HCT116 (cell line): ENCODE results near the gene WDR4. TPM values are rescaled to one million over a fixed set of nuclear protein-coding genes. Genes with fewer than 3 reads are reported as not detected.
A peak's percentile ranks its signal among the peaks of the same experiment; 100 is the strongest.

Experiments used
- ATAC-seq: fragments of 200-7000 bp; cut with Tn5 transposase; 2 replicates; pipeline ENCODE4 v1.9.1; 2020; ENCODE audit warnings: mild to moderate bottlenecking, moderate library complexity
- BruUV-seq: library from RNA; stranded (reverse); fragments of 400-500 nt; replicated peaks from 2 replicates; lab custom pipeline; 2021; lab: Mats Ljungman, UMichigan
- CTCF ChIA-PET: fragments of 300-600 bp; sonication (Branson Sonifier 250); formaldehyde crosslinking; loops from one replicate; lab custom pipeline; 2021; ENCODE audit warnings: antibody characterized with exemption; lab: Charles Lee
- POLR2A ChIA-PET: fragments of 300-600, 350-600 bp; sonication (Branson Sonifier 250); formaldehyde crosslinking; loops from one replicate; lab custom pipeline; 2021; ENCODE audit warnings: antibody characterized with exemption; lab: Charles Lee
- RAD21 ChIA-PET, 2 experiments: fragments of 300-600 bp; sonication (Branson Sonifier 250); formaldehyde crosslinking; loops; one replicate each; lab custom pipeline; 2023; ENCODE audit warnings: low total read pairs in 2 of 2; ENCODE audit not compliant: uncharacterized antibody in 2 of 2, unreplicated experiment in 2 of 2, low non-redundant PET in 1 of 2; lab: Charles Lee
- DNase-seq: peaks from one replicate; pipeline ENCODE4 v3.0.0-alpha.2; 2010; ENCODE audit warnings: low read depth, low spot score
- H2AFZ ChIP-seq: fragments of 200-600 bp; shearing (Covaris generic), sonication (generic); 2 replicates; pipeline ENCODE4 v1.6.1; 2017; ENCODE audit warnings: low read depth, mixed run types, mixed read lengths, antibody characterized with exemption, low read length; ENCODE audit not compliant: poor library complexity, severe bottlenecking
- H3K27ac ChIP-seq: 2 replicates; pipeline ENCODE4 v1.5.1; 2012; ENCODE audit warnings: low read depth, low read length
- H3K27me3 ChIP-seq: fragments of 200-600 bp; sonication (generic); 2 replicates; pipeline ENCODE4 v1.6.1; 2016; ENCODE audit warnings: mixed run types, low read length, mixed read lengths; ENCODE audit not compliant: insufficient read depth
- H3K36me3 ChIP-seq, 2 experiments: fragments of 200-500 bp in 1 of 2; fragments of 200-600 bp in 1 of 2; sonication (Bioruptor generic) in 1 of 2; sonication (generic) in 1 of 2; 2 replicates each; pipeline versions ENCODE4 v1.5.1 to v1.6.1; 2014 to 2016; ENCODE audit warnings: low read length in 2 of 2, inconsistent platforms in 1 of 2, mixed read lengths in 1 of 2, mixed run types in 1 of 2; ENCODE audit not compliant: insufficient read depth in 2 of 2, control insufficient read depth in 1 of 2
- H3K4me1 ChIP-seq, 2 experiments: fragments of 200-600 bp in 1 of 2; sonication (generic) in 1 of 2; 2 replicates each; pipeline versions ENCODE4 v1.5.1 to v1.6.1; 2012 to 2017; ENCODE audit warnings: low read length in 2 of 2, inconsistent platforms in 1 of 2, mild to moderate bottlenecking in 1 of 2, mixed read lengths in 1 of 2, mixed run types in 1 of 2, moderate library complexity in 1 of 2; ENCODE audit not compliant: insufficient read depth in 2 of 2, control insufficient read depth in 1 of 2
- H3K4me2 ChIP-seq: fragments of 200-600 bp; sonication (generic); 2 replicates; pipeline ENCODE4 v1.6.1; 2017; ENCODE audit warnings: mixed run types, low read length, mixed read lengths
- H3K4me3 ChIP-seq, 2 experiments: fragments of 200-600 bp in 1 of 2; sonication (generic) in 1 of 2; replicated peaks in 1 of 2; 2 replicates each; pipeline ENCODE4 v1.5.1; 2011 to 2016; ENCODE audit warnings: low read length in 2 of 2, control low read depth in 1 of 2, low read depth in 1 of 2, mild to moderate bottlenecking in 1 of 2, mixed read lengths in 1 of 2, mixed run types in 1 of 2
- H3K79me2 ChIP-seq: fragments of 200-600 bp; sonication (generic); 2 replicates; pipeline ENCODE4 v1.6.1; 2017; ENCODE audit warnings: mild to moderate bottlenecking, mixed run types, low read length, moderate library complexity, mixed read lengths; ENCODE audit not compliant: insufficient read depth
- H3K9ac ChIP-seq: fragments of 200-600 bp; sonication (generic); 2 replicates; pipeline ENCODE4 v1.6.1; 2016; ENCODE audit warnings: low read length, mixed read lengths
- H3K9me2 ChIP-seq: fragments of 200-600 bp; sonication (generic), shearing (Covaris generic); 2 replicates; pipeline ENCODE4 v1.6.1; 2017; ENCODE audit warnings: mixed run types, mild to moderate bottlenecking, moderate library complexity; ENCODE audit not compliant: insufficient read depth
- H3K9me3 ChIP-seq, 2 experiments: fragments of 200-500 bp in 1 of 2; fragments of 200-600 bp in 1 of 2; sonication (Bioruptor generic) in 1 of 2; sonication (generic) in 1 of 2; 2 replicates each; pipeline ENCODE4 v1.6.1; 2014 to 2017; ENCODE audit warnings: low read length in 2 of 2, mixed read lengths in 2 of 2, inconsistent platforms in 1 of 2, low read depth in 1 of 2, mild to moderate bottlenecking in 1 of 2, mixed run types in 1 of 2, moderate library complexity in 1 of 2; ENCODE audit not compliant: control insufficient read depth in 1 of 2, insufficient read depth in 1 of 2
- H4K20me1 ChIP-seq: fragments of 200-600 bp; sonication (generic), shearing (Covaris generic); 2 replicates; pipeline ENCODE4 v1.6.1; 2017; ENCODE audit warnings: mixed run types, mild to moderate bottlenecking, moderate library complexity; ENCODE audit not compliant: insufficient read depth
- ATF3 ChIP-seq: IDR thresholded peaks from 2 replicates; pipeline ENCODE4 v1.6.1; 2012
- EZH2 ChIP-seq: fragments of 200-600 bp; sonication (generic); IDR thresholded peaks from 2 replicates; pipeline ENCODE4 v1.6.1; 2017; ENCODE audit warnings: antibody characterized with exemption, mixed run types
- MAX ChIP-seq: IDR thresholded peaks from 2 replicates; pipeline ENCODE4 v1.6.1; 2012
- POLR2A ChIP-seq: IDR thresholded peaks from 2 replicates; pipeline ENCODE4 v1.7.0; 2011; ENCODE audit warnings: borderline replicate concordance; ENCODE audit not compliant: insufficient read depth, insufficient read length; ENCODE audit errors: extremely low read depth
- POLR2AphosphoS5 ChIP-seq: IDR thresholded peaks from 2 replicates; pipeline ENCODE4 v1.6.1; 2011; ENCODE audit warnings: mild to moderate bottlenecking, low read depth, low read length, moderate library complexity
- RAD21 ChIP-seq: IDR thresholded peaks from 2 replicates; pipeline ENCODE4 v1.6.1; 2012; ENCODE audit warnings: low read depth, mild to moderate bottlenecking
- TCF7L2 ChIP-seq: IDR thresholded peaks from 2 replicates; pipeline ENCODE4 v1.7.0; 2011; ENCODE audit warnings: borderline replicate concordance, inconsistent platforms; ENCODE audit not compliant: insufficient read depth, insufficient read length; ENCODE audit errors: extremely low read depth
- ZFX ChIP-seq: fragments of 450-650 bp; IDR thresholded peaks from 2 replicates; pipeline ENCODE4 v1.6.1; 2017
- intact Hi-C: fragments of 100-400 bp; cut with micrococcal nuclease; formaldehyde crosslinking; loops from 2 replicates; pipeline ENCODE4 v1.10.0; 2022
- total RNA-seq: library from RNA; stranded (reverse); gene quantifications from one replicate; pipeline ENCODE4 v1.2.1, GENCODE V29; 2021; ENCODE audit not compliant: unreplicated experiment
- TF ChIP-seq, protein P1 (sequence below), 3 experiments: fragments of 200-600 bp in 1 of 3; sonication (generic) in 1 of 3; IDR thresholded peaks in 2 of 3; conservative IDR thresholded peaks in 1 of 3; 2 replicates each; pipeline ENCODE4 v1.5.1; 2012 to 2017; ENCODE audit warnings: low read depth in 2 of 3, low read length in 2 of 3, antibody characterized with exemption in 1 of 3, borderline replicate concordance in 1 of 3, control low read depth in 1 of 3, mild to moderate bottlenecking in 1 of 3, mixed read lengths in 1 of 3, mixed run types in 1 of 3, moderate library complexity in 1 of 3; ENCODE audit not compliant: insufficient read depth in 1 of 3
- TF ChIP-seq, protein P2 (sequence below): IDR thresholded peaks from 2 replicates; pipeline ENCODE4 v1.6.1; 2011; ENCODE audit warnings: mild to moderate bottlenecking, low read length, moderate library complexity; ENCODE audit not compliant: insufficient replicate concordance; ENCODE audit errors: extremely low read depth

The WDR4 gene
- total RNA-seq, 1 experiment from 2014 or later, result 34.8 TPM

- TF ChIP-seq RAD21 (peak; percentile 83), MAX (no peak)
- TF ChIP-seq, protein P1, sequence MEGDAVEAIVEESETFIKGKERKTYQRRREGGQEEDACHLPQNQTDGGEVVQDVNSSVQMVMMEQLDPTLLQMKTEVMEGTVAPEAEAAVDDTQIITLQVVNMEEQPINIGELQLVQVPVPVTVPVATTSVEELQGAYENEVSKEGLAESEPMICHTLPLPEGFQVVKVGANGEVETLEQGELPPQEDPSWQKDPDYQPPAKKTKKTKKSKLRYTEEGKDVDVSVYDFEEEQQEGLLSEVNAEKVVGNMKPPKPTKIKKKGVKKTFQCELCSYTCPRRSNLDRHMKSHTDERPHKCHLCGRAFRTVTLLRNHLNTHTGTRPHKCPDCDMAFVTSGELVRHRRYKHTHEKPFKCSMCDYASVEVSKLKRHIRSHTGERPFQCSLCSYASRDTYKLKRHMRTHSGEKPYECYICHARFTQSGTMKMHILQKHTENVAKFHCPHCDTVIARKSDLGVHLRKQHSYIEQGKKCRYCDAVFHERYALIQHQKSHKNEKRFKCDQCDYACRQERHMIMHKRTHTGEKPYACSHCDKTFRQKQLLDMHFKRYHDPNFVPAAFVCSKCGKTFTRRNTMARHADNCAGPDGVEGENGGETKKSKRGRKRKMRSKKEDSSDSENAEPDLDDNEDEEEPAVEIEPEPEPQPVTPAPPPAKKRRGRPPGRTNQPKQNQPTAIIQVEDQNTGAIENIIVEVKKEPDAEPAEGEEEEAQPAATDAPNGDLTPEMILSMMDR (IDR thresholded peaks at IDR 0.05 in 2 of 3, conservative IDR thresholded peaks at IDR 0.05 in 1 of 3; ENCODE audit: borderline replicate concordance in 1 of 3, insufficient read depth in 1 of 3, low read depth in 2 of 3, low read length in 2 of 3), result peak; percentile 81 to 87 (median 86); a peak in 5 of 6 replicates
- intact Hi-C loops, result loop anchor here (1.0 to 5.0 kb wide), 2 partner anchors 166 to 225 kb away; partner anchors contain the start of gene PDE9A
Observed at GRCh38 chr21:42818328-42818749, 61.0 kb downstream of the WDR4 start.

GRCh38 chr21:42815217-42815616, 64.1 kb downstream of the WDR4 start:
- Histone ChIP-seq H2AFZ (no peak overlapping the region), H3K4me3 (no peak overlapping the region), H3K79me2 (no peaks in the 10 kb centered on the region), H3K27ac (no peak overlapping the region), H3K4me2 (no peak overlapping the region), H3K9ac (no peak overlapping the region), H3K27me3 (no peaks in the 10 kb centered on the region), H3K9me3 (peaks cover 0 to 12% of the 10 kb centered on the region in 2 experiments; a peak in 1 of 4 replicates), H3K4me1 (no peaks in the 10 kb centered on the region), H3K36me3 (no peaks in the 10 kb centered on the region), H4K20me1 (no peaks in the 10 kb centered on the region)
- DNase-seq (peak; percentile 8), ATAC-seq (no peak)
- intact Hi-C loops, result loop anchor here (5.0 kb wide), 1 partner anchor 163 kb away; the partner anchor contains the start of gene PDE9A
- CTCF ChIA-PET, result interaction anchor here (1.3 kb wide), 1 partner anchor 222 kb away, joined by 3 read pairs; no protein-coding TSS in a partner anchor
- RAD21 ChIA-PET, result no interaction called here
- TF ChIP-seq, protein P1 (IDR thresholded peaks at IDR 0.05 in 2 of 3, conservative IDR thresholded peaks at IDR 0.05 in 1 of 3; ENCODE audit: borderline replicate concordance in 1 of 3, insufficient read depth in 1 of 3, low read depth in 2 of 3, low read length in 2 of 3), result no peak
- TF ChIP-seq EZH2 (no peak), TCF7L2 (no peak), ATF3 (no peak), POLR2A (no peak), POLR2AphosphoS5 (no peak), ZFX (no peak)
- TF ChIP-seq, protein P2, sequence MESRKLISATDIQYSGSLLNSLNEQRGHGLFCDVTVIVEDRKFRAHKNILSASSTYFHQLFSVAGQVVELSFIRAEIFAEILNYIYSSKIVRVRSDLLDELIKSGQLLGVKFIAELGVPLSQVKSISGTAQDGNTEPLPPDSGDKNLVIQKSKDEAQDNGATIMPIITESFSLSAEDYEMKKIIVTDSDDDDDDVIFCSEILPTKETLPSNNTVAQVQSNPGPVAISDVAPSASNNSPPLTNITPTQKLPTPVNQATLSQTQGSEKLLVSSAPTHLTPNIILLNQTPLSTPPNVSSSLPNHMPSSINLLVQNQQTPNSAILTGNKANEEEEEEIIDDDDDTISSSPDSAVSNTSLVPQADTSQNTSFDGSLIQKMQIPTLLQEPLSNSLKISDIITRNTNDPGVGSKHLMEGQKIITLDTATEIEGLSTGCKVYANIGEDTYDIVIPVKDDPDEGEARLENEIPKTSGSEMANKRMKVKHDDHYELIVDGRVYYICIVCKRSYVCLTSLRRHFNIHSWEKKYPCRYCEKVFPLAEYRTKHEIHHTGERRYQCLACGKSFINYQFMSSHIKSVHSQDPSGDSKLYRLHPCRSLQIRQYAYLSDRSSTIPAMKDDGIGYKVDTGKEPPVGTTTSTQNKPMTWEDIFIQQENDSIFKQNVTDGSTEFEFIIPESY, result no peak
- TF ChIP-seq, all 23 proteins: peak for 0
- POLR2A ChIA-PET, result no interaction called here
- no TSS peak for BruUV-seq
- H3K9me2 ChIP-seq, result no peaks in the 10 kb centered on the region

More at GRCh38 chr21:42818328-42818749, 61.0 kb downstream of the WDR4 start:
- H3K4me3 ChIP-seq, result no peak overlapping the region
- RAD21 ChIA-PET, result interaction anchor here in 1 of 2 experiments (0.8 kb wide), 1 partner anchor 225 kb away, joined by 4 read pairs; no protein-coding TSS in a partner anchor
- no peaks in the 10 kb centered on the region for H3K79me2 ChIP-seq
- H3K9me3 ChIP-seq, result peaks cover 0 to 12% of the 10 kb centered on the region in 2 experiments; a peak in 1 of 4 replicates
- H3K36me3 ChIP-seq, result no peaks in the 10 kb centered on the region
- no peaks in the 10 kb centered on the region for H4K20me1 ChIP-seq
- no peak overlapping the region for H2AFZ ChIP-seq
- no peak overlapping the region for H3K27ac ChIP-seq
- no peak overlapping the region for H3K9ac ChIP-seq
- CTCF ChIA-PET, result interaction anchor here (2.6 kb wide), 1 partner anchor 225 kb away, joined by 28 read pairs; no protein-coding TSS in a partner anchor
- H3K4me1 ChIP-seq, result no peaks in the 10 kb centered on the region
- peak; percentile 100 for ATAC-seq
- no peaks in the 10 kb centered on the region for H3K27me3 ChIP-seq
- BruUV-seq, result no TSS peak
- H3K4me2 ChIP-seq, result no peak overlapping the region
- H3K9me2 ChIP-seq, result no peaks in the 10 kb centered on the region
- POLR2A ChIA-PET, result no interaction called here
- peak; percentile 33 for DNase-seq
